Epithelial cell of prostate (primary cell): ENCODE data around the gene ITGAL.
"Not testable (repeated sequence)": the region's sequence is repeated elsewhere in the genome, so short reads cannot be mapped to it uniquely, and the experiment has no call there.

Experiments
- DNase-seq: peaks from one replicate; pipeline ENCODE4 v3.0.0-alpha.2; 2011; ENCODE audit warnings: low read depth, low spot score
- H3K27ac ChIP-seq: fragments of 450-650 bp; 2 replicates; pipeline ENCODE4 v1.5.1; 2017; ENCODE audit warnings: mild to moderate bottlenecking

ITGAL gene

GRCh38 chr16:30539000-30539964, 66.7 kb downstream of the ITGAL start:
- DNase-seq = no peak
- H3K27ac ChIP-seq = no peak overlapping the region

GRCh38 chr16:30539986-30540526, 67.5 kb downstream of the ITGAL start:
- DNase-seq = not testable (repeated sequence)

GRCh38 chr16:30540916-30541464, 68.4 kb downstream of the ITGAL start:
- not testable (repeated sequence) for H3K27ac ChIP-seq, DNase-seq

More at GRCh38 chr16:30539986-30540526, 67.5 kb downstream of the ITGAL start:
- not testable (repeated sequence) for H3K27ac ChIP-seq

GRCh38 chr16:30541502-30542329, 69.2 kb downstream of the ITGAL start:
- no peak overlapping the region for H3K27ac ChIP-seq
- DNase-seq = no peak

DNA sequence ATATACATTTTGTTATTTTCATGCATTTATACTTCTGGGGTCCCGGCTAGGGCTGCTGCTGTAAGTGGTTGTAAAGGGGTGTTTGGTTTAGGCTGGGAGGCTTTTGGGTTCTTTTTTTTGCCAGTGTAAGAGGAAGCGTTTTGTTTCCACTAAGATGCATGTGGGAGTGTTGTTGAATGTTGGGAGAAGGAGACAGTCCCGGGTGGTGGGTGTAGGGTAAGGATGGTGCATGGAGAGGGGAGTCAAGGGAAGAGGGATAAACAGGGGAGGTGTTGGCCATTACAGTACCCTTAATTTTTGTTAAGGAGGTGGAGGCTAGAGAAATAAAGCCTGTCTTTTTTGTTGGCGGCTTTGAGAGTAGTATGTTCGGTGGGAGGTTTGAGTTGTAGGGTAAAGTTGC, 70.5 kb downstream of the ITGAL start:
- no peak overlapping the region for H3K27ac ChIP-seq
- no peak for DNase-seq

GRCh38 chr16:30546115-30546514, 73.6 kb downstream of the ITGAL start:
- no peak overlapping the region for H3K27ac ChIP-seq
- no peak for DNase-seq

DNA sequence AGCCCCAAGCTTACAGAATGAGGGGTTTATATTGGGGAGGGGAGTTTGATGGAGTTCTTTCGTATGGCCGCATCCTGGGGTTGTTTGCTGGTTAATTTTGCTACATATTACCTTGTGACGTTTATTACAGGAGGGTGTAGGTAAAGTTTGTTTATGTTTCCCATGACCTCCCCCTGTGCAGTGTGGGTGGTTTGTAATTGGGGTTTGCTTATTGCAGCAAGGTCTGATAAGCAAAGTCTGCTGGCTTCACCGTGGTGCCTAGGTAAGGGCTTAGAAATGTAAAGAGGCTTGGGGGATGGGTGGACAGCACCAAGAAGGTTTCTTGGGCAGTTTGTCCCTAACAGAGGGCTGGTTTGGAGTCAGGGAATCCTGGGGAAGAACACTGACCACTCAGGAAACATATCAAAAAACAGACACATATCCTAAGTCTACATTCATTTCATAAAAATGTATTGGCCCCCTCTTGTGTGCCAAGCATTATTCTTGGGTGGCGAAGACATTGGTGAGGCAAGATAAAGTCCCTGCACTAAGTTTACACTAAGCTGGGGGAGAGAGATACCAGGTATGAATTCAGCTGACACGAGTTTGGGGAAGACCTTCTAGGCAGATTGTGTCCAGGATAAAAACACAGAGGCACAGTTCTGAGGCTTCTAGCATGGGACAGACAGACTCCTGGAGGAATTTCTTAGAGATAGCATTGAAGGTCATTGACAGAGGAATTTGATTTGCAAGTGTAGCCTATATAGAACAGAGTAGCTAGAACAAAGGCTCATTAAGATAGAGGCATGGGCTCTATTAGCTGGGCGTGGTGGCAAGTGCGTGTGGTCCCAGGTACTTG, 76.1 kb downstream of the ITGAL start:
- no peak overlapping the region for H3K27ac ChIP-seq
- DNase-seq = no peak

GRCh38 chr16:30551781-30552180, 79.2 kb downstream of the ITGAL start:
- no peak for DNase-seq
- no peak overlapping the region for H3K27ac ChIP-seq

- H3K27ac ChIP-seq = no peak overlapping the region
- DNase-seq = no peak
Observed at GRCh38 chr16:30552956-30553355, 80.4 kb downstream of the ITGAL start.

GRCh38 chr16:30553393-30553899, 80.9 kb downstream of the ITGAL start:
- DNase-seq = no peak
- H3K27ac ChIP-seq = no peak overlapping the region

GRCh38 chr16:30554557-30555314, 82.2 kb downstream of the ITGAL start:
- H3K27ac ChIP-seq = no peak overlapping the region

GRCh38 chr16:30555315-30556124, 83.0 kb downstream of the ITGAL start:
- no peak overlapping the region for H3K27ac ChIP-seq
- DNase-seq = no peak

More at GRCh38 chr16:30554557-30555314, 82.2 kb downstream of the ITGAL start:
- no peak for DNase-seq

DNA sequence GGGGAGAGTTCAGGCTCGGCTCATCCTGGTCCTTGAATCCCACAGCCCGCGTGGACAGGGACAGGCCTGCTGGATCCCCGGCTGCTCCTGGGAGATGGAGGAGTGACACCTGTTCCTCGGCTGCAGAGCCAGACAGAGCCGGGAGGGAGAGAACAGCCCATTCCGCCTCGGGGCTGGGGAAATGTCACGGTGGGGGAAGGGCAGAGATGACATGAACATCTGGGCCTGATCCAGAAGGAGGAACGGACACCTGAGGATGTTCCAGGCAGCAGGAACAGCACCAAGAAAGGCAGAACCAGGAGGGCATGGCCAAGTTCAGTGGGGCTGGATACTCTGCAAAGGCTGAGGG, 83.6 kb downstream of the ITGAL start:
- H3K27ac ChIP-seq = no peak overlapping the region
- DNase-seq = no peak

DNA sequence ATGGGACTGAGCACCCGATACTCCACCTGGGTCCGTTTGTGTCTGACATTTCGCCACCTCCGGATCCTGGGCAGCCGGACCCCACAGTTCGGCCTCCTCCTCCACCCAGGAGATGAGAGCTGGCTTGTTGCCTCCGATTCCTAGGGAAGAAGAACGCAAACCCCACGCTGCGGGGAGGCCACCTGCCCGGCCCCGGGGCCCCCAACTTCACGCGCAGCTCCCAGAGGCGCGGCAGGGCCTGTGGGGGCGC, 85.1 kb downstream of the ITGAL start:
- DNase-seq = no peak

GRCh38 chr16:30557957-30558788, 85.6 kb downstream of the ITGAL start, which contains the start of gene ZNF764:
Gene ZNF764, minus strand, starts transcription at chr16:30558374. Its CDS starts 192 bp downstream, at chr16:30558182.
- DNase-seq = peak; percentile 85

More for the DNA sequence above, 85.1 kb downstream of the ITGAL start:
- peak overlapping the region; percentile 59 for H3K27ac ChIP-seq

DNA sequence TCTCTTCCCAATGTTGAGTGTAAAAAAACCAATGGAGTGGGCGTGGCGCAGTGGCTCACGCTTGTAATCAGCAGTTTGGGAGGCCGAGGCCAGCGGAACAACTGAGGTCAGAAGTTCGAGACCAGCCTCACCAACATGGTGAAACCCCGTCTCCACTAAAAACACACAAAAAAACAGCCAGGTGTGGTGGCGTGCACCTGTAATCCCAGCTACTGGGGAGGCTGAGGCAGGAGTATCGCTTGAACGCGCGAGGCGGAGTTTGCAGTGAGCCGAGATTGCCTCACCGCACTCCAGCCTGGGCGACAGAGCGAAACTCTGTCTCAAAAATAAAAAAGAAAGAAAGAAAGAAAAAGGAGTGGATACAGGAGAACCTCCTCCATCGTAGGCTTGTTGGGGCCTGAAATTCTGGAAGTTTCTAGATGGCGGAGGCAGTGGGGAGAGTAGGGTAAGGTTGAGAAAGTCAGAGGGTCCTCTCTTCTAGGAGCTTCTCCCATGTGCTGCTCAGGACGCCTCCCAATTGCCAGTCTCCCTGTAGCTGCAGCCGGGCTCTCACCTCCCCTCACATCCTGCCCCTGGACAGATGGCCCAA, 86.3 kb downstream of the ITGAL start:
- peak overlapping the region; percentile 59 for H3K27ac ChIP-seq
- DNase-seq = no peak

More at GRCh38 chr16:30557957-30558788, 85.6 kb downstream of the ITGAL start, which contains the start of gene ZNF764:
- peak within 1 kb of the TSS; percentile 59 for H3K27ac ChIP-seq

DNA sequence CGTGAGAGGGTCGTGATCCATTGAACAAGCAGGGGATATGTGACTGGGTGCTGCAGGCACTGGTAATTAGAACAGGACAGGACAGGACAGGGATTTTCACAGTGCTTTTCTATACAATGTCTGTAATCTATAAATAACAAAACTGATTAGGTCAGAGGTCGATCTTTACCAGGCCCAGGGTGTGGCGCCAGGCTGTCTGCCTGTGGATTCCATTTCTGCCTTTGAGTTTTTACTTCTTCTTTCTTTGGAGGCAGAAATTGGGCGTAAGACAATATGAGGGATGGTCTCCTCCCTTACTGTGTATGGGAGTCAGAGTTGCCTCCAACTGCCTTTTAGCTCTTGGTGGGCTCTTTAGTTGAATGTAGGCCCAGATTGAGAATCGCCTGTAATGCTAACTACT, 87.1 kb downstream of the ITGAL start:
- no peak for DNase-seq
- H3K27ac ChIP-seq = no peak overlapping the region
